Measurements from ENCODE around the gene CRYAA. TPM values are rescaled to one million over a fixed set of nuclear protein-coding genes. Genes with fewer than 3 reads are reported as not detected.

CRYAA gene
- total RNA-seq, 1 donor from 2014 or later: not detected

GRCh38 chr21:43193088-43193650 lies 24.4 kb downstream of the CRYAA start:
- Histone ChIP-seq H3F3A (ENCODE audit: low read depth) (peaks cover 10% of the 10 kb centered on the region), H3K79me2 (ENCODE audit: low read depth) (no peaks in the 10 kb centered on the region), H3K4me1 (peaks cover 9% of the 10 kb centered on the region), H3K4me3 (no peak overlapping the region), H3K36me3 (no peaks in the 10 kb centered on the region), H3K9me3 (ENCODE audit: low read depth) (no peaks in the 10 kb centered on the region), H4K20me1 (ENCODE audit: low read depth) (no peaks in the 10 kb centered on the region), H3K27me3 (no peaks in the 10 kb centered on the region), H3K9ac (no peak overlapping the region), H3K4me2 (no peak overlapping the region), H2AFZ (replicated peaks) (no peak overlapping the region), H3K27ac (no peak overlapping the region)
- H3K9me3 Mint-ChIP-seq: peaks cover 6% of the 10 kb centered on the region
- H3K27ac Mint-ChIP-seq: peak overlapping the region; percentile 12
- DNase-seq (ENCODE audit: low spot score): no peak
- H3K4me1 Mint-ChIP-seq: peaks cover 30% of the 10 kb centered on the region
- no peaks in the 10 kb centered on the region for H3K36me3 Mint-ChIP-seq
- H3K4me3 Mint-ChIP-seq: peak overlapping the region; percentile 2
- H3K27me3 Mint-ChIP-seq (ENCODE audit: insufficient read depth, low read depth): peaks cover 13% of the 10 kb centered on the region
- no peak for TF ChIP-seq CTCF (IDR thresholded peaks at IDR 0.05)
- no peak for TF ChIP-seq EZH2phosphoT487 (IDR thresholded peaks at IDR 0.05)
- TF ChIP-seq EZH2 (IDR thresholded peaks at IDR 0.05): no peak

- H3K9ac ChIP-seq: no peak overlapping the region
- no peak for DNase-seq (ENCODE audit: low spot score)
- Mint-ChIP-seq H3K36me3 (no peaks in the 10 kb centered on the region), H3K4me1 (peaks cover 30% of the 10 kb centered on the region), H3K4me3 (no peak overlapping the region), H3K27ac (peak overlapping the region; percentile 85), H3K9me3 (peaks cover 12% of the 10 kb centered on the region), H3K27me3 (ENCODE audit: insufficient read depth, low read depth) (peaks cover 13% of the 10 kb centered on the region)
- no peak overlapping the region for H3K4me2 ChIP-seq
- no peak overlapping the region for H3K27ac ChIP-seq
- no peak overlapping the region for H2AFZ ChIP-seq (replicated peaks)
- TF ChIP-seq CTCF (IDR thresholded peaks at IDR 0.05): no peak
- no peak for TF ChIP-seq EZH2phosphoT487 (IDR thresholded peaks at IDR 0.05)
- no peak for TF ChIP-seq EZH2 (IDR thresholded peaks at IDR 0.05)
- no peaks in the 10 kb centered on the region for H4K20me1 ChIP-seq (ENCODE audit: low read depth)
- peaks cover 9% of the 10 kb centered on the region for H3K4me1 ChIP-seq
- H3F3A ChIP-seq (ENCODE audit: low read depth): peaks cover 10% of the 10 kb centered on the region
- H3K4me3 ChIP-seq: no peak overlapping the region
- no peaks in the 10 kb centered on the region for H3K9me3 ChIP-seq (ENCODE audit: low read depth)
- H3K79me2 ChIP-seq (ENCODE audit: low read depth): no peaks in the 10 kb centered on the region
- H3K36me3 ChIP-seq: no peaks in the 10 kb centered on the region
- H3K27me3 ChIP-seq: no peaks in the 10 kb centered on the region
Measured at GRCh38 chr21:43193651-43194302, 25.0 kb downstream of the CRYAA start.

- Mint-ChIP-seq H3K4me3 (no peak overlapping the region), H3K27me3 (ENCODE audit: insufficient read depth, low read depth) (peaks cover 11% of the 10 kb centered on the region), H3K9me3 (peaks cover 12% of the 10 kb centered on the region), H3K36me3 (no peaks in the 10 kb centered on the region), H3K4me1 (peaks cover 30% of the 10 kb centered on the region), H3K27ac (peak overlapping the region; percentile 85)
- Histone ChIP-seq H3K36me3 (no peaks in the 10 kb centered on the region), H4K20me1 (ENCODE audit: low read depth) (no peaks in the 10 kb centered on the region), H2AFZ (replicated peaks) (no peak overlapping the region), H3K27me3 (no peaks in the 10 kb centered on the region), H3K27ac (no peak overlapping the region), H3K9ac (no peak overlapping the region), H3F3A (ENCODE audit: low read depth) (peaks cover 10% of the 10 kb centered on the region), H3K9me3 (ENCODE audit: low read depth) (no peaks in the 10 kb centered on the region), H3K4me1 (peaks cover 9% of the 10 kb centered on the region), H3K4me3 (no peak overlapping the region), H3K79me2 (ENCODE audit: low read depth) (no peaks in the 10 kb centered on the region), H3K4me2 (no peak overlapping the region)
- no peak for TF ChIP-seq EZH2 (IDR thresholded peaks at IDR 0.05)
- TF ChIP-seq CTCF (IDR thresholded peaks at IDR 0.05): no peak
- TF ChIP-seq EZH2phosphoT487 (IDR thresholded peaks at IDR 0.05): no peak
- no peak for DNase-seq (ENCODE audit: low spot score)
Measured at GRCh38 chr21:43194303-43195120, 25.7 kb downstream of the CRYAA start.
